HG03280 (cell line): ENCODE data around the gene VDR.
A peak's percentile ranks its signal among the peaks of the same experiment; 100 is the strongest.

Experiments used
- ATAC-seq: cut with Tn5 transposase; IDR thresholded peaks from one replicate; pipeline ENCODE4 v1.9.1; 2021; ENCODE audit warnings: mild to moderate bottlenecking, moderate library complexity; ENCODE audit not compliant: unreplicated experiment

VDR gene

GRCh38 chr12:47894652-47895051 is 10.1 kb downstream of the VDR start:
- no peak for ATAC-seq

DNA sequence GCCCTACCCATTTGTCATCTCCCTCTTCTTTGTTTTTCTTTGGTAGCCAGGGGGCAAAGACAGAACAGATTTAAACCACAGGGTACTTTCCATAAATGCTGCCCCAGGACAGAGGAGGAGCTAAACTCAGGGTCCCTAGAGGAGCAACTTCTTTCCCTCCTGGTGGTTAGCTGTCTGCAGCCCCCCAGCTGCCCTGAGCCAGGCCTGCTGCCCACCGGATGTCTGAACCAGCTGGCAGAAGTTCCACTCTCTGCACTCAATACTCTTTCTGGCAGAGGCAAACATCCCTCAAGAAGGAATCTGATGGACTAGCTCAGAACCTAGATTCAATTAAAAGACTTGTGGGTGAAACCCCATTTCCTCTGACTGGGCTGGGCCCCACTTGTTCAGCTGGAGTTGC is 10.7 kb downstream of the VDR start:
- peak; percentile 47 for ATAC-seq

DNA sequence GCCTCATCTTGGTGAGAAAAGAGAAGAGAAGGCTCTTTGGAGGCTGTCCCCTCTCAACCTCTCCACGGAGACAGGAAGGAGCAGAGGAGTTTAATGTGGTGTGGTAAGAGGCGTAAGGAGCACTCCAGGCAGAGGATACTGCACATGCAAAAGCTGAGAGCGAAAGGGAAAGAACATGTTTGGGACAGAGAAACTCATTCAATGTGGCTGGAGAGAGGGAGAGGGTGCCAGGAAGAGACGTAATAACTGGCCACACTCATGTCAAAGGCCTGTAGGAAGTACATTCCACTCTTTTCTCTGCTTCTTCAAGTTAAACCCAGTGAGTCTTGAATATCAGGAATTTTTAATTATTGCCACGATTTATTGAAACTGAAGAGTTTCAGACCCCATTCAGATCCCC is 12.0 kb downstream of the VDR start:
- ATAC-seq: no peak

DNA sequence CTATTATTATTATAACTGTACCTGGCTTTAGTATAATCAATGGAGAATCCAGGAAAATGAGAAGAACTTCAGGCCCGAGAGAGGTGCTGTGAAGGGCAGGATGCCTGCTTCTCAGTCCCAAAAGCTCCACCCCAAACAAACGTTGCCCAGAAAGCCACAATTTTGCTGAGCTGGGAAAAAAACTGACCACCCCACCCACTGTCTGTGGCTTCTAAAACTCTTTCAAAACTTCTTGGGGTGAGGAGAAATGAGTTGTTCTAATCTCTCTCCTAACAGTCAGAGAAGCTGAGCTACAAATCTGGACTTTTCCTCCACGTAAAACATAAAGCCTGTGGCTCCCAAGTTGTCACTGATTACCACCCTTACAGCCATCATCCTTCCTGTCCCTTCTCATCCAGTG is 13.4 kb downstream of the VDR start:
- no peak for ATAC-seq

DNA sequence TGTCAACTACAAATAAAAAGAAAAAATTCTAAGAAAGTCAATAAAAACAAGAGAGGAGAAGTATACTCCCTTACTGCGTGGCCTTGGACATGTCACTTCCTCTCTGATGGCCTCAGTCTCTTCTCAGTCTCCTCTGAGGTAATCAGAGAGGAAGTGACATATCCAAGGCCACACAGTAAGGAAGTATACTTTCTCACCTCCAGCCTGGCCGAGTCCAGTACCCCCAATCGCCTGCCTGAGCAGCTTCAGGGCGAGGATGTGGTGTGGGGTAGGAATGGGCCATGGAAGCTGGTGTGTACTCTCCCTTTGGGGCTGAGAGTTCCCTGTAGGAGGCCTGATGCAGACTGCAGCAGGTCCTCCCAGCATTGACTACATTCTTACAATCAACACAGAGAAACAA is 15.8 kb downstream of the VDR start:
- ATAC-seq: no peak

- no peak for ATAC-seq
These were observed 16.5 kb downstream of the VDR start for GRCh38 chr12:47888153-47888819.

- ATAC-seq: no peak
These were observed 17.3 kb downstream of the VDR start for GRCh38 chr12:47887529-47887928.

DNA sequence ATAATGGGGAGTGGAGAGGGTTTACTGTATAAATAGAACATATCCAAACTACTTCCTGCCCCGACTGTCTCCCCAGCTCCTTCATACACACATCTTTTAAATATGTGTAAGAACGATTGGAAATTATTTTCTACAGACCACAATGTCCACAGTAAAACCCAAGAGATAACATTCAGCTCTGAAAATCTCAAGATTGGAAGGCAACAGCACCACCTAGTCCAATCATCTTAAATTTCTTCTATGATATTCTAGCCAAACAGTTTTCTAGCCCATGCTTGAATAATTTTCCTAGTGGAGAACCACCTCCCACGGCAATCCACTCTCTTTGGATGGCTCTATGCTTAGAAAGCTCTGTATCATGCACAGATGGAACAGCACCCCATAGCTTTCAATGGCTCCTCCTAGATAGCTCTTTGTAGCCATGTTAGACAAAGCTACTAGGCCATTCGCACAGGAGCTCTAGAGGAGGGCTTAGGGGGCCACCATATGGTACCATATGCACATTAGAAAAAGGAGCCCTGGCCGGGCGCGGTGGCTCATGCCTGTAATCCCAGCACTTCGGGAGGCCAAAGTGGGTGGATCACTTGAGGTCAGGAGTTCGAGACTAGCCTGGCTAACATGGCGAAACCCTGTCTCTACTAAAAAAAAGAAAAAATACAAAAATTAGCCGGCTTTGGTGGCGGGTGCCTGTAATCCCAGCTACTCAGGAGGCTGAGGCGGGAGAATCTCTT is 18.1 kb downstream of the VDR start:
- ATAC-seq: no peak

GRCh38 chr12:47885566-47885965 is 19.2 kb downstream of the VDR start:
- no peak for ATAC-seq

- ATAC-seq: peak; percentile 53
These were observed 19.7 kb downstream of the VDR start for GRCh38 chr12:47885012-47885501.

- ATAC-seq: no peak
These were observed 20.3 kb downstream of the VDR start for GRCh38 chr12:47884501-47884900.

DNA sequence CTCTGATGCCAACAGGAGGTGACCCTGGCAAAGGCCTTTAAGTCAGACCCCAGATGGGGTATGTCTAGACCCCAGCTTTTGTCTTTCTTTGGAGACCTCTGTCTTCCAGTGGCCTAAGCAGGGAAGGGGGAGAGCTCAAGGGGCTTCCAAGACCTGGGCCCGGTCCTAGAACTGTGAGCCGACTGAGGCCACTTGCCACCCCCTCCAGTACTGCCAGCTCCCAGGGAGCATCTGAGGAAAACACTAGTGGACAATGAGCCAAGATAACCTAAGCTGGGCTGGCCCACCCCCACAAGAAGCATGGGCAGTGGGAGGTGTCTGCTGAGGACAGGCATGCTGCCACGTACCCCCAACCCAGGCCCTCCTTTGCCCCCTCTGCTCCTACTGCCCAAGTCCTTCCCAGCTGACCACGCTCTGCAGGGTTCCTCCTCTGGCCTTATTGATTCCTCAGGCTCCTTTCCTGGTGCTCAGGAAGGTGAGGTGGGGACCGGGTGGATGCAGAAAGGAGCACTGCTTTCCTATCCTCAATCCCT is 21.1 kb downstream of the VDR start:
- no peak for ATAC-seq

GRCh38 chr12:47882781-47883546 is 21.8 kb downstream of the VDR start:
- ATAC-seq: peak; percentile 77

GRCh38 chr12:47881826-47882427 is 22.9 kb downstream of the VDR start:
- ATAC-seq: no peak

- ATAC-seq: no peak
These were observed 23.7 kb downstream of the VDR start for GRCh38 chr12:47881051-47881450.

DNA sequence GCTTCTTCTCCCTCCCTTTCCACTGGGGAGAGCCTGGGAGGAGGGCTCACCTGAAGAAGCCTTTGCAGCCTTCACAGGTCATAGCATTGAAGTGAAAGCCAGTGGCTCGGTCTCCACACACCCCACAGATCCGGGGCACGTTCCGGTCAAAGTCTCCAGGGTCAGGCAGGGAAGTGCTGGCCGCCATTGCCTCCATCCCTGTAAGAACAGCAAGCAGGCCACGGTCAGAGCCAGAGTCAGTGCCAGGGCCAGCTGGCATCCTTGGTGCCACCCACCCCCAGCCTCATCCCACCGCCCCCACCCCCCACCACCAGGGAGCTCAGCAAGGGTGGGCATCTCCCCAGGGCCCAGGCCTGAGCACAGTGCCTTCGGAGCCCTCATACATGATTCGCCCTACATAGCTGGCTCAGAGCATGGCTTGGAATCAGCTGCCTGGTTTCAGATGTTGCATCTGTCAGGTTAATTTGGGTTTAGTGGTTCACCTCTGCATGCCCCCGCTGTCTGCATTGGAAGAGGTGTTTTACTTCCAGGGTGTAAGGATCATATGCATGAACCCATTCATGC is 25.8 kb downstream of the VDR start:
- ATAC-seq: no peak

GRCh38 chr12:47878293-47878917 is 26.4 kb downstream of the VDR start:
- ATAC-seq: no peak

- no peak for ATAC-seq
These were observed 27.7 kb downstream of the VDR start for GRCh38 chr12:47877081-47877480.

DNA sequence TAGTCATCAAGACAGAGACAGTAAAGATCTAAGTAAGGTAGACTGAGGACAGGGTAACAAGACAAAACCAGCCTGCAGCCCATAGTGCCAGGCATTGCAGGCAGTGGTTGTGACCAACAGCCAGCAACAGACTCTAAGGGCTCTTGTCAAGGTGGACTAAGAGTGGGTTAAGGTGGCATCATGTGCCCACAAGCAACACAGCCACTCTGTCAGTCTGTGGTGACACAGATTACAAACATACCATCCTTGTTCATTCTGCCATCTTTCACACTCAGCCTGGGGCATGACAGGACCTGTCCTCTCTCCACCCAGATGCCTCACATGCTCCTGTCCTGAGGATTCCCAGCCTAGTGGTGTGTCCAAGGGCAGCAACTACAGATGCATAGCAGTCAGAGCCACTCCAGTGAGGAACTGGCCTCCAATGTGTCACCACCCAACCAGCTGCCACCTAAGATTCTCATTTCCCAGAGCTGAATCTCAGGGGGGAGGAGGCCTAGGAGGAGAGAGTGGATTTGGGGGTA is 28.3 kb downstream of the VDR start:
- ATAC-seq: no peak
